Activated gamma-delta T cell treated with anti-CD3 and anti-CD28 coated beads, Interleukin-2, amount 50 U/mL, for 16 hours (primary cell): ENCODE results near the gene GAP43.
A peak's percentile ranks its signal among the peaks of the same experiment; 100 is the strongest.

ENCODE experiments used
- DNase-seq: peaks from one replicate; pipeline ENCODE4 v3.0.0-alpha.2; 2020; ENCODE audit warnings: low read depth

Gene GAP43

GRCh38 chr3:115627180-115628074, 4.1 kb downstream of the GAP43 start:
- no peak for DNase-seq

- no peak for DNase-seq
Measured at GRCh38 chr3:115628075-115628412, 4.7 kb downstream of the GAP43 start.

- no peak for DNase-seq
Measured at GRCh38 chr3:115630850-115631249, 7.5 kb downstream of the GAP43 start.

GRCh38 chr3:115632026-115632425, 8.7 kb downstream of the GAP43 start:
- DNase-seq = no peak

GRCh38 chr3:115633467-115633866, 10.2 kb downstream of the GAP43 start:
- no peak for DNase-seq

GRCh38 chr3:115634052-115634451, 10.7 kb downstream of the GAP43 start:
- DNase-seq = no peak

GRCh38 chr3:115635406-115635805, 12.1 kb downstream of the GAP43 start:
- no peak for DNase-seq

DNA sequence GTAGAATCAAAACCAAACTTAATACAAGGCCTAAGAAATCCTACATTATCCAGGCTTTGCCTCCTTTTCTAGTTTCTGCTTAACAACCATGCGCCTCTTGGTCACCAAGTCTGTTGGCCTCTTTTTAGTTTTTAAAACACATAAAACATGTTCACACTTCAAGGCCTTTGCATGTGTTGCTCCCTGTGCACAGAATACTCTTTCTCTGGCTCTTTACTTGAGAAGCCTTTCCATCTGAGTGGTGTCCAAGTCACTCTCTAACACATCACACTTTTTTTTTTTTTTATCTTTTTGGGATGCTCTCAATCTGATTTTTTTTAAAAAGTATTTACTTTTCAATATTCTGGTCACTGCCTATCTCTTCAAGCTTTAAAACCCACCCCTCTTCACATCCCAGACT, 14.9 kb downstream of the GAP43 start:
- no peak for DNase-seq

- DNase-seq = no peak
Measured at GRCh38 chr3:115638991-115639390, 15.7 kb downstream of the GAP43 start.

- no peak for DNase-seq
Measured at GRCh38 chr3:115644391-115644790, 21.1 kb downstream of the GAP43 start.

DNA sequence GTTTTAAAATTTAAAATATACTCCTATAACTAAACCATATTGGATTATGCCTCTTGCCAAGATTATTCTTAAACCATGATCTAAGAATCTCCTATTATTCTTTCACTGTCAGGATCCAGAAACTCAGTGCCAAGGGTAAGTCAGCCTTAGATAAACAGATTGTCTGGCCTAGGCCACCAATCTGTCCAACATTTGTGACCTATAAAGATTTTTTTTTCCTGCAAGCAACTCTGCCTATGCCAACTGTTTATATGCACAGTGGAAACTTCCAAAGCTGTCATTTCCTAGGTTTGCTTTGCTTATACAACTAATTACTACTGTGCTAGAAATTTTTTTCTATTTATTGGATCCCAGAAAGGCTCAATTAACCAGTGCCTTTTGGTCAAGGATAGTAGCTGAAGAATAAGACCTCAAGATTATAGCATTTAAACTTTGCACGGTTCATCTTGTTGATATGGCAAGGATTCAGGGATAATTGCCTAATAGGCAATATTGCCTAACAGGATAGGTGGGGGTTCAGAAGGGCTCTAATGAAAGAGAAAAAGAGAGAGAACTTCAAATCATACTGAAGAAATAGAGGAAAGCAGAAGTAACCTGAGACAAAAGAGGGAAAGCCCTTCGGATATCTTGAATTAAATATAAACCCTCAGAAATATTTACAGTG, 22.8 kb downstream of the GAP43 start:
- DNase-seq = no peak

DNA sequence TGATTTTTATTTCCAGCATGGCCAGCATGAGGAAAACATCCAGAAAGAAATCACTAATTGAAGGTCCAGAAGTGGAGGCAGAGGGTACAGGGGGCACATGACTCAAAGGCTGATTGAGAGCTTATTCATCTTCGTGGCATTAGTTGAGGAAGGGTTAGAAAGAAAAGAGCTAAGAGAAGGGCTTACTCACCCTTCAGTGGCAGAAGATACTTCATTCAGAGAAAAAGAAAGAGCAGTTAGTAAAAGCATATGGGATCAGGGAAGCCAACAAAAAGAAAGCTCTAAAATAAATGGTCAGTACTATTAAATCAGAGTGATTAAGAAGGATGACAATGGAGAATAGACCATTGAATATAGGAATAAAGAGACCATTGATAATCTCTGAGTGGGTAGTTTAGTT, 25.2 kb downstream of the GAP43 start:
- DNase-seq = no peak

DNA sequence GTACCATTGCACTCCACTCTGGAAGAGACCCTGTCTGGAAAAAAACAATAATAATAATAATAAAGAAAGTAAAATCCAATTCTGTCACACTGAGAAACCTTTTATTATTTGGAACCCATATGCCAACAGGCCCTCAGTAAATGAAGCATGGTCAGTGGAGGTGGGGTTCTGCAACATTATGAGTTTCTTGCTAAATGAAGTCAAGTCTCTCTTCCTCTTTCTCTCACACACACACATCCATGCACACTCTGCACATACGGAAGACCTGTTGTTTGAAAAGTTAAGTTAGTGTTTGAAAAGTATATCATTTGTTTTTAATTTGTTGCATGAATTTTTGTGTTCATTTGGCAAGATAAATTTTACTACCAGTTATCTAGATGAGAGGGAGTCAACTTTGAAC, 27.8 kb downstream of the GAP43 start:
- DNase-seq = no peak

- DNase-seq = no peak
Measured at GRCh38 chr3:115651599-115651998, 28.3 kb downstream of the GAP43 start.

- DNase-seq = no peak
Measured at GRCh38 chr3:115652738-115653137, 29.4 kb downstream of the GAP43 start.

DNA sequence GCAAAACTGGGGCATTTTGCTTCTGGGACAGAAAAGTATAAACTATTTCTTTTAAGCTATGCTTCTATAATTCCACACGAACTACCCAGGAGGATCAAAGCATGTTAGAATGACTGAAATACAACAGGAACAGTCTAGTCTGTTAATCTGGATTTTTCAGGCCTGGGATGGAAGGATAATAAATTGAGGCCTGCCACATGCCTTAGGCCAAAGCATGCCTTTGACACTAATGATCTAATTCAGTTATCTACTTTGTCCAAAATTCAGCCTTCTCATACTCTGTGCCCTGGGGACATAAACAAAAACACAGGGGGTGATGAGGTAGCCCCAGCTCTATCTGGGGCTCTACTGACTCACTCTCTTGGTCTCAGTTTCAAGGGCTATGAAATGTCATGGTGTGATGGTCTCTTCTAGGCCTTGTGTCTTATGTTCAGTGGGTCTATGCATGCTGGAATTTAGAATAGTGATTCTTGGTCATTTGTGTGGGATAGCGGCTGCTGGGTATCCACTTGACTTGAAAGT, 32.5 kb downstream of the GAP43 start:
- DNase-seq = no peak

- no peak for DNase-seq
Measured at GRCh38 chr3:115657168-115657567, 33.9 kb downstream of the GAP43 start.

- DNase-seq = no peak
Measured at GRCh38 chr3:115658032-115658336, 34.7 kb downstream of the GAP43 start.

DNA sequence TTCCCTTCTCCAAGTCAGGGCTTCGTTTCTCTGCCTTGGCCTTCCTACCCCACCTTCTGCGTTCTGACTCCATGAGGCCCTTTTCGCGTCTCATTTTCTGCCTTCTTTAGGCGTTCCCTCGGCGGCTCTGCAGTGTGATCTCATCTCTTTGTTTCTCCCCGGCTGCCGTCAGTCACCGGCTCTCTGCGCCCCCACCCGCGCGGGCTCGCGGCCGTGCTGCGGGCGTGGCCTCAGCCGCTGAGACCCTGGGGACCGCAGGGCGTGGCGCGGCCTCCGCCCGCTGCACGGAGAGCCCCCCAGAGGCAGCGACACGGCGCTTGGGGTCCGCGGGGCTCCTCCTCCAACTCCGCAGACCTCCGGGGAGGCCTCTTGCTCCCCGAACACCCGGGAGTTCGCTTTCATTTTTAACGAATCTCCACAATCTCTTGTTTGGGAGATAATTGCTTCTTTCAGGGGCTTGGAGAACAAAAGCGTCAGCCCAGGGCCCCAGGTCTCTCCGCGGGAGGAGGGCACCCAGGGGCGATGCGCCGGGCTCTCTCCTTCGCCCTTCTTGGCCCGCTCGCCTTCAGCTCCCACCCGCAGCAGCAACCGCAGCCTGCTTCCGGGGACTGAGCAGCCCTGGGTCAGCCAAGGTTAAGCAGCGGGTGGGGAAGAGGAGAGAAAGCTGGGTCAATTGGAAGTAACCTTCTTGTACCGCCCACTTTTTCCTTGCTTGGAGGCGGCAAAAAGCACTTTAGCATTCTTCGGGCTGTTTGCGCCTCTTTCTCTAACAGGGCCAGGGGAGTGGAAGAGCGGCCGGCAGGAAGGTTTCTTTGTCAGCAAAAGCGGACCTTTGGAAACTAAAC, 35.2 kb downstream of the GAP43 start:
- DNase-seq = peak; percentile 51

DNA sequence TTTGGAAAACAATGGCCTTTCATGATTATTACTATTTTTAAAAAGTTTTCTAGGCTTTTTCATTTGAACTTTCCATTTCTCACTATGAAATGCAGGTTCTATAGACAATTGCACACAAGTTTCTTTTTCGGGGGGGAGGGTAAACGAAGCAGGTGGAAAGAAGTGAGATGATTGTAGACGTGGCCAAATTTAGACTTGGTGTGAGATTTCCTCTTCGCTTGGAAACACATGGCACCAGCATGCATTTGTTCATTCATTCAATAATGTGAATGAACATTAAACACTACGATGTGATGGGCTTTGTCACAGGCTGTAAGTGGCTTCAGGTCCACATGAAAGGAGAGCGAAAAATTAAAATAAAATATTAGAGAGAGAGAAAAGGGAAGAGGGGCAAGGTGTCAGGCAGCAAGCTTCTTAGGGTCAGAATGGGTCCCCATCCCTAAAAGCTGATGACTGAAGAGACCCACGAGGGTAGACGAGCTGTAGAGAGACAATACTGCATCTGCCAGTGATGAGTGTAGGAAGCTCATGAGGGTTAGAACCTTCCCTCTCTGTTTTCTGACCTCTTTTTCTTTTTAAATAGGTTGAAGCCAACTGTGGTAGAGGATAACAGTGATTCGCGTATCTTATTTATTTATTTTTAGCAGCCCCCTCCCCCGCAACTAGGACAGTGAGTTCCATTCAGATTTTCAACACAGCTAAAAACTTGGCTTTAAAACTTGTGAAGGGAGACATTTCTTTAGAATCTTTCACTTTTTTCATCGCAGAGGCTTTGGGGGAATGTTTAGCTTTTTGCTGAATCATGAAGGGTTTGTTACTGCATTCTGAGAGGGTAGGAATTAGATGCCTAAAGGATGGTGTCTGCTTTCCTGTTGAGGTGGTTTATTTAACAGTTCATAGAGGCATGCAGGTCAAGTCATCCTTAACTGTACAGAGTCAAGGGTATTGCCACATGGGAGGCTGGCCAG, 36.2 kb downstream of the GAP43 start:
- DNase-seq = no peak

- no peak for DNase-seq
Measured at GRCh38 chr3:115660646-115661337, 37.5 kb downstream of the GAP43 start.
